ENCODE data around the gene NDUFA11.

GRCh38 chr19:5893296-5893903 is 10.2 kb downstream of the NDUFA11 start:
- no peak for TF ChIP-seq CTCF (IDR thresholded peaks at IDR 0.05)
- no peak for TF ChIP-seq ZFX (IDR thresholded peaks at IDR 0.05; ENCODE audit: borderline replicate concordance)
